ENCODE results near the gene KHDRBS2. TPM values are rescaled to one million over a fixed set of nuclear protein-coding genes. Genes with fewer than 3 reads are reported as not detected.

The KHDRBS2 gene
- total and polyA plus RNA-seq, 2 of the 13 experiments (the other 11 are each of a cell fraction or from before 2014, with no cell fraction given), result not detected

DNA sequence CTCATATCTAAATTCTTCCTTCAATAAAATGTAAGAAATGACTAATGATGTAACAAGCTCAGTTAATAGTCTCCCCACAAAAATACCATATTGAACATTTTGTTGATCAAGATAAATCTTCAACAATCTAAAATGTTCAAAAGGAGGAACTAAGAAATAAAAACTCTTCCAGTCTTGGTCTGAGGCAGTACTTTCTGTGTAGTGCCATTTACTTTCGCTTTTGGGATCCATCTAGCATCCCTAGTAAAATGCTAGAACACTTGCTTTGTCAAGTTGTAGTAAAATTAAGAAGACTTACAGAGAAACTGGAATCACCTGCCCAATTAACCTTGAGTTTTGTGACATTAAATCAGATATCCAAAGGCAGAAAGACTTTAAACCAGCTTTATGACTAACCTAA lies 246.4 kb downstream of the KHDRBS2 start:
- TF ChIP-seq TBL1XR1 (IDR thresholded peaks at IDR 0.05; ENCODE audit: borderline replicate concordance, low read length, partially characterized antibody) (no peak), SIN3A (IDR thresholded peaks at IDR 0.05; ENCODE audit: borderline replicate concordance, low read depth, low read length) (no peak), ZNF138 (CRISPR knock-in tag; IDR thresholded peaks at IDR 0.05; ENCODE audit: low read depth) (no peak), NFRKB (IDR thresholded peaks at IDR 0.05) (no peak), NR3C1 (CRISPR knock-in tag; IDR thresholded peaks at IDR 0.05) (no peak), EHMT2 (IDR thresholded peaks at IDR 0.05; ENCODE audit: borderline replicate concordance, low read depth, low read length) (no peak), TCF12 (IDR thresholded peaks at IDR 0.05) (no peak), TCF12 (CRISPR knock-in tag; IDR thresholded peaks at IDR 0.05) (no peak), JUN (CRISPR knock-in tag; IDR thresholded peaks at IDR 0.05) (no peak), ZNF614 (CRISPR knock-in tag; IDR thresholded peaks at IDR 0.05; ENCODE audit: borderline replicate concordance) (no peak)
- TF ChIP-seq, protein P1, sequence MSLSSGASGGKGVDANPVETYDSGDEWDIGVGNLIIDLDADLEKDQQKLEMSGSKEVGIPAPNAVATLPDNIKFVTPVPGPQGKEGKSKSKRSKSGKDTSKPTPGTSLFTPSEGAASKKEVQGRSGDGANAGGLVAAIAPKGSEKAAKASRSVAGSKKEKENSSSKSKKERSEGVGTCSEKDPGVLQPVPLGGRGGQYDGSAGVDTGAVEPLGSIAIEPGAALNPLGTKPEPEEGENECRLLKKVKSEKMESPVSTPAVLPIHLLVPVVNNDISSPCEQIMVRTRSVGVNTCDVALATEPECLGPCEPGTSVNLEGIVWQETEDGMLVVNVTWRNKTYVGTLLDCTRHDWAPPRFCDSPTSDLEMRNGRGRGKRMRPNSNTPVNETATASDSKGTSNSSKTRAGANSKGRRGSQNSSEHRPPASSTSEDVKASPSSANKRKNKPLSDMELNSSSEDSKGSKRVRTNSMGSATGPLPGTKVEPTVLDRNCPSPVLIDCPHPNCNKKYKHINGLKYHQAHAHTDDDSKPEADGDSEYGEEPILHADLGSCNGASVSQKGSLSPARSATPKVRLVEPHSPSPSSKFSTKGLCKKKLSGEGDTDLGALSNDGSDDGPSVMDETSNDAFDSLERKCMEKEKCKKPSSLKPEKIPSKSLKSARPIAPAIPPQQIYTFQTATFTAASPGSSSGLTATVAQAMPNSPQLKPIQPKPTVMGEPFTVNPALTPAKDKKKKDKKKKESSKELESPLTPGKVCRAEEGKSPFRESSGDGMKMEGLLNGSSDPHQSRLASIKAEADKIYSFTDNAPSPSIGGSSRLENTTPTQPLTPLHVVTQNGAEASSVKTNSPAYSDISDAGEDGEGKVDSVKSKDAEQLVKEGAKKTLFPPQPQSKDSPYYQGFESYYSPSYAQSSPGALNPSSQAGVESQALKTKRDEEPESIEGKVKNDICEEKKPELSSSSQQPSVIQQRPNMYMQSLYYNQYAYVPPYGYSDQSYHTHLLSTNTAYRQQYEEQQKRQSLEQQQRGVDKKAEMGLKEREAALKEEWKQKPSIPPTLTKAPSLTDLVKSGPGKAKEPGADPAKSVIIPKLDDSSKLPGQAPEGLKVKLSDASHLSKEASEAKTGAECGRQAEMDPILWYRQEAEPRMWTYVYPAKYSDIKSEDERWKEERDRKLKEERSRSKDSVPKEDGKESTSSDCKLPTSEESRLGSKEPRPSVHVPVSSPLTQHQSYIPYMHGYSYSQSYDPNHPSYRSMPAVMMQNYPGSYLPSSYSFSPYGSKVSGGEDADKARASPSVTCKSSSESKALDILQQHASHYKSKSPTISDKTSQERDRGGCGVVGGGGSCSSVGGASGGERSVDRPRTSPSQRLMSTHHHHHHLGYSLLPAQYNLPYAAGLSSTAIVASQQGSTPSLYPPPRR (CRISPR knock-in tag; IDR thresholded peaks at IDR 0.05; ENCODE audit: borderline replicate concordance), result no peak
- Histone ChIP-seq H3K4me2 (ENCODE audit: low read depth, low read length) (no peak overlapping the region), H3K27ac (ENCODE audit: extremely low read length, insufficient read depth, low read length) (no peak overlapping the region), H3K79me2 (ENCODE audit: insufficient read depth, low read length) (no peaks in the 10 kb centered on the region), H3K27me3 (ENCODE audit: control insufficient read depth in 1 of 2, insufficient read depth in 2 of 2, low read length in 2 of 2) (no peaks in the 10 kb centered on the region), H3K4me3 (replicated peaks in 1 of 3; ENCODE audit: insufficient read depth in 1 of 3, low read depth in 2 of 3, low read length in 3 of 3) (no peak overlapping the region), H2AFZ (ENCODE audit: low read length) (no peak overlapping the region), H3K9me3 (ENCODE audit: low read length) (no peaks in the 10 kb centered on the region), H3K9ac (ENCODE audit: insufficient read depth, low read depth, low read length) (no peak overlapping the region), H3K4me1 (ENCODE audit: insufficient read depth, low read length) (no peaks in the 10 kb centered on the region), H3K36me3 (replicated peaks in 1 of 2; ENCODE audit: control insufficient read depth in 1 of 2, insufficient read depth in 2 of 2, low read length in 2 of 2) (no peaks in the 10 kb centered on the region), H4K20me1 (ENCODE audit: insufficient read depth, low read length) (no peaks in the 10 kb centered on the region)
- WGBS (ENCODE audit: low lambda C conversion rate), result 0% methylated on average over 1 of the region's 1 CpG
- FAIRE-seq (no peak), ATAC-seq (no peak), DNase-seq (ENCODE audit: low spot score) (no peak)
- intact Hi-C loops (cut with micrococcal nuclease; ENCODE audit: unreplicated experiment), result no loop called here
- in situ Hi-C loops (cut with HindIII; ENCODE audit: extremely low pct_ligation_motif_present, low pct_unique_long_range_greater_than_20kb), result no loop called here
- ChIA-PET POLR2A (no interaction called here), CTCF (ENCODE audit: low intra/inter-chr PET ratio, low total read pairs) (no interaction called here)
- no TSS peak for BruUV-seq (replicated peaks)

All from HepG2 (cell line).